ENCODE measurements around the gene ID2. TPM values are rescaled to one million over a fixed set of nuclear protein-coding genes. Genes with fewer than 3 reads are reported as not detected.

ID2 gene
- total RNA-seq, 2 experiments from 2014 or later, result 85.7 to 91.6 TPM

DNA sequence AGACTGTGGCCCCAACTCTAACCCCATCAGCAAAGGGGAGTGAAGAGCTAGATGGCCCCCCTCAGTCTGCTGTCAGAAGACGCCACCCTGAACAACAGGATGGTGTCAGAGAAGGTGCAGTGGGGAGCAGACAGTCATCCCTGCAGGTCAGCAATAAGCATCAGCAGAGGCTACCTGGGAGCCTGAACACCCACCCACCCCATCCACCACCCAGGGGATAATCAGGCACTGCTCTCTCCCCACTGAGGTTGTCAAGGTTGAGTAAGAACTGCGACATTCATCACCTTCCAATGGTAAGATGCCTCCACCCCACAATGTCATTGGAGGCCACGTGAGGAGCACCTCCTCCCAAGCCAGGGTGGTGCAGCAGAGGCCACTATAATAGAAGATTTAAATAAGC lies 8.5 kb upstream of the ID2 start:
- Mint-ChIP-seq H3K27ac (no peak overlapping the region), H3K27me3 (peaks cover 36% of the 10 kb centered on the region), H3K4me3 (no peak overlapping the region), H3K36me3 (ENCODE audit: low read depth) (peaks cover 10% of the 10 kb centered on the region), H3K9me3 (peaks cover 25% of the 10 kb centered on the region), H3K4me1 (ENCODE audit: low read depth) (peaks cover 16% of the 10 kb centered on the region)
- no peak for DNase-seq
- CTCF ChIA-PET, result no interaction called here
- POLR2A ChIA-PET, result interaction anchor here (2.3 kb wide), 1 partner anchor 8 kb away, joined by 10 read pairs; the partner anchor contains the start of gene ID2
- intact Hi-C loops (cut with micrococcal nuclease), result no loop called here
- ATAC-seq, result no peak
- no peak for TF ChIP-seq CTCF (IDR thresholded peaks at IDR 0.05)

DNA sequence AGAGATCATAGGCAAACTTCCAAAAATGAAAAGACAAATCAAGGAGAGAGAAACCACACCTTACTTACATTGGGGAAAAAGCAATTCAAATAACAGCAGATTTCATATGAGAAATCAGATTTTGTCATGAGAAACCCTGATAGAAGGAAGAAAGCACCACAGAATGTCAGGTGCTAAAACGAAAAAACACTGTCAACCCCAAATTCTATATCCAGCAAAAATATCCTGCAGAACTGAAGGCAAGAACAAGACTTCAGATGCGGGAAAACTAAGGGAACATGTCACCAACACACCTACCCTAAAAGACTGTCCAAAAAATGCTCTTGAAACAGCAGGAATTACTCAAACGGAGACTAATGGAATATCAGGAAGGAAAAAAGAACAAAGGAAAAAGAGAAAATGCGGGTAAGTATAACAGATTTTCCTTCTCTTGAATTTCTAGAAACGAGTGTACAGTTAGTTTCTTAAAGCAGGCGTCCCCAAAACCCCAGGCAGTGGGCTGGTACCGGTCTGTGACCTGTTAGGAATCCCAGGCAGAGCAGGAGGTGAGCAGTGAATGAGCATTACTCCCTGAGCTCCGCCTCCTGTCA lies 7.3 kb upstream of the ID2 start:
- POLR2A ChIA-PET, result no interaction called here
- CTCF ChIA-PET, result no interaction called here

DNA sequence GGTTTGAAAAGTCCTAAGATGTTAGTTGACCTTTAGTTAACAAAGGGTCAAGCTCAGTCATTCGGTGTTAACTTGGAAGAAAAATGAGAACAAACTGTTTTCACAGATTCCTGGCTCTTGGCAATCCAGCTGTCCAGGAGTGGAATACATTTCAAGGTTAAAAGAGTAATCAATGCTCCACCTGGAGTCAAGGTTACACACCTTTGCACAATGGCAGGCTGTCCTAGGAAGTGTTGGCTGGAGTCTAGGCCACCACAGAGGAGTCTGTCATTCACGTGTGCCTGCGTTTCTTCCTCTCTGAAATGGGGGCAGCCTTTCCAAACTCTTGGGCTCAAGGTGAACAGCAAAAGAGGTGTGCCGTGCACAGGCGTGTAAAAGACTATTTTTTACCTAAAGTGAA lies 6.3 kb upstream of the ID2 start:
- ATAC-seq, result no peak
- H3K36me3 Mint-ChIP-seq (ENCODE audit: low read depth), result peaks cover 10% of the 10 kb centered on the region
- H3K4me3 Mint-ChIP-seq, result no peak overlapping the region
- H3K27ac Mint-ChIP-seq, result no peak overlapping the region
- TF ChIP-seq CTCF (IDR thresholded peaks at IDR 0.05), result no peak
- peaks cover 25% of the 10 kb centered on the region for H3K9me3 Mint-ChIP-seq
- peaks cover 28% of the 10 kb centered on the region for H3K4me1 Mint-ChIP-seq (ENCODE audit: low read depth)
- H3K27me3 Mint-ChIP-seq, result peaks cover 36% of the 10 kb centered on the region
- POLR2A ChIA-PET, result no interaction called here
- CTCF ChIA-PET, result no interaction called here
- intact Hi-C loops (cut with micrococcal nuclease), result no loop called here
- DNase-seq, result no peak

More for the DNA sequence above, 7.3 kb upstream of the ID2 start:
- no peak for ATAC-seq
- H3K27me3 Mint-ChIP-seq, result peaks cover 36% of the 10 kb centered on the region
- H3K27ac Mint-ChIP-seq, result no peak overlapping the region
- peaks cover 10% of the 10 kb centered on the region for H3K36me3 Mint-ChIP-seq (ENCODE audit: low read depth)
- H3K9me3 Mint-ChIP-seq, result peaks cover 25% of the 10 kb centered on the region
- no peak overlapping the region for H3K4me3 Mint-ChIP-seq
- DNase-seq, result no peak
- H3K4me1 Mint-ChIP-seq (ENCODE audit: low read depth), result peaks cover 18% of the 10 kb centered on the region
- intact Hi-C loops (cut with micrococcal nuclease), result no loop called here
- TF ChIP-seq CTCF (IDR thresholded peaks at IDR 0.05), result no peak

DNA sequence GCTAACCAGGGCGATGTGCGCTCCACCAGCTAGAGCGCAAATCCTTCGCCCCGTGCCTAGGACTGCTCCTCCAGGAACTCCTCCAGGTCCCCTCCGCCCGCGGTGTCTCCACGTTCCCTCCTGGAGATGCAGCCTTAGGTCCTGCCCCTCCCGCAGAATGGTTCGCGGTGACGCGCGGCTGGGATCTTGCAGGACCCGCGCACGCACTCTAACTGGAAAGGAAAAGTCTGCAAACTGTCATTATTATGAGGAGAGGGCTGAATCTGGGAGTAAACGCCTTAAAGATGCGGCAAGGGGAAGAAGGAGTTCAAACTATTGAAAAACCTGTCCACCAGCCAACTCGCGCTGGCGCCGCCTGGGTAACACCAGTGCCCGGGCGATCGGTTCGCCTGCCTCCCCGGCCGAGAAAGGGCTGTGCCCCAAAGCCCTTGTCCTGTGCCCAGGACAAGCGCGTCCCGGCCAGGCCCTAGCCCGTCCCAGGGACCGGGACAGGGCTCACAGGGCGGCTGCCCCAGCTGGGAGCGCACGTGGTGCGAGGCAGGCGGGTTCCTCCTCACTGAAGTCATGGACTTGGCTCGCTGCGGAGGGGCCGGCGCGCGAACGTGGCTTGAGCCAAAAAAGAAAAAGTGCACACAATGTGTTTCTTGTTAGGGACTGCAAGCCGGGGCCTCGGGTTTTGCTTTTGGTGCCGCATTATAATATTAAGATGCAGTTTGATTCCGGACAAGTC lies 5.5 kb upstream of the ID2 start:
- TF ChIP-seq CTCF (IDR thresholded peaks at IDR 0.05), result no peak
- ChIA-PET CTCF (no interaction called here), POLR2A (interaction anchor here (0.6 to 6.7 kb wide), 2 partner anchors 133 to 336 kb away, joined by 3 to 54 read pairs; no protein-coding TSS in a partner anchor)
- peaks cover 10% of the 10 kb centered on the region for H3K36me3 Mint-ChIP-seq (ENCODE audit: low read depth)
- peaks cover 35% of the 10 kb centered on the region for H3K4me1 Mint-ChIP-seq (ENCODE audit: low read depth)
- H3K9me3 Mint-ChIP-seq, result peaks cover 25% of the 10 kb centered on the region
- no peak for DNase-seq
- intact Hi-C loops (cut with micrococcal nuclease), result no loop called here
- H3K4me3 Mint-ChIP-seq, result peak overlapping the region; percentile 35
- no peak overlapping the region for H3K27ac Mint-ChIP-seq
- H3K27me3 Mint-ChIP-seq, result peaks cover 36% of the 10 kb centered on the region
- ATAC-seq, result no peak
